Activated CD8-positive, alpha-beta T cell treated with anti-CD3 and anti-CD28 coated beads for 36 hours (primary cell): ENCODE data around the gene ZNF787. TPM values are rescaled to one million over a fixed set of nuclear protein-coding genes. Genes with fewer than 3 reads are reported as not detected.

ENCODE experiments used
- ATAC-seq: fragments of 200-7000 bp; cut with Tn5 transposase; one replicate; pipeline ENCODE4 v1.10.0; 2021; ENCODE audit warnings: mild to moderate bottlenecking, moderate library complexity
- CTCF ChIA-PET: fragments of 350-600 bp; sonication (Branson Sonifier 250); formaldehyde crosslinking; loops from one replicate; lab custom pipeline; 2021; ENCODE audit warnings: antibody characterized with exemption; lab: Charles Lee
- POLR2A ChIA-PET: fragments of 350-600 bp; sonication (Branson Sonifier 250); formaldehyde crosslinking; loops from one replicate; lab custom pipeline; 2021; ENCODE audit warnings: antibody characterized with exemption; lab: Charles Lee
- DNase-seq: peaks from one replicate; pipeline ENCODE4 v3.0.0-alpha.2; 2020
- H3K27ac Mint-ChIP-seq: one replicate; pipeline ENCODE4 v1.8.0; 2021; ENCODE audit warnings: mild to moderate bottlenecking, mixed read lengths
- H3K27me3 Mint-ChIP-seq: one replicate; pipeline ENCODE4 v1.8.0; 2021; ENCODE audit warnings: mixed read lengths
- H3K36me3 Mint-ChIP-seq: one replicate; pipeline ENCODE4 v1.8.0; 2021; ENCODE audit warnings: low read depth, mixed read lengths
- H3K4me1 Mint-ChIP-seq: one replicate; pipeline ENCODE4 v1.8.0; 2021; ENCODE audit warnings: low read depth, mixed read lengths
- H3K4me3 Mint-ChIP-seq: one replicate; pipeline ENCODE4 v1.8.0; 2021; ENCODE audit warnings: mild to moderate bottlenecking, moderate library complexity, mixed read lengths
- H3K9me3 Mint-ChIP-seq: one replicate; pipeline ENCODE4 v1.8.0; 2021; ENCODE audit warnings: mixed read lengths
- intact Hi-C: fragments of 100-400 bp; cut with micrococcal nuclease; formaldehyde crosslinking; loops from one replicate; pipeline ENCODE4 v1.10.0; 2022
- total RNA-seq, 2 experiments: library from RNA; stranded (reverse); gene quantifications; one replicate each; pipeline ENCODE4 v1.2.3, GENCODE V29; 2021
- TF ChIP-seq, protein P1 (sequence below): fragments of 200-600 bp; IDR thresholded peaks from one replicate; pipeline ENCODE4 v1.8.0; 2022; ENCODE audit warnings: antibody characterized with exemption, mild to moderate bottlenecking

Gene ZNF787
- total RNA-seq, 2 experiments from 2014 or later: 24.2 to 25.8 TPM

DNA sequence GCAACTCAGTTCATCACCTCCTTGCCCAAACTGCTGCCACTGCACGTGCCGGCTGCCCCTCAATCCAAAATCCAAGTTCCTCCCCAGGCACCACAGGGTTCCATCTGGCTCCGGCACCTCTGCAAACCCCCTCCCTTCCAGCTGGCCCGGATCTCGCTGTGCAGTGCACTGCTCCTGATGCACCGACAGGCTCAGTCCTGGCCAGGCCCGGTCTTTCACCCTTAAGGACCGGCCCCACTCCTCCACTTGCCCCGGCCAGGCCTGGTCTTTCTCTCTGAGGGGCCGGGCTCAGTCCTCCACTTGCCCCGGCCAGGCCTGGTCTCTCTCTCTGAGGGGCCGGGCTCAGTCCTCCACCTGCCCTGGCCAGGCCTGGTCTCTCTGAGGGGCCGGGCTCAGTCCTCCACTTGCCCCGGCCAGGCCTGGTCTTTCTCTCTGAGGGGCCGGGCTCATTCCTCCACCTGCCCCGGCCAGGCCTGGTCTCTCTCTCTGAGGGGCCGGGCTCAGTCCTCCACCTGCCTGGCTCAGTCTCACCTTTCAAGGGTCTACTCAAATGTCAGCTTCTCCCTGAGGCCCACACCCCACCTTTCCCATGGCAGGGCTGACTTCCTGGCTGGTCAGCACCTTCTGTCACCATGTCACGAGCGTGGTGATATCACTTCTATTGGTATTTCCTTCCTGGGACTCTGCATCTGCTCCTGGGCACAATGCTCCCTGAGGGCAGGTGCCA is 6.9 kb downstream of the ZNF787 start:
- intact Hi-C loops: no loop called here
- TF ChIP-seq, protein P1, sequence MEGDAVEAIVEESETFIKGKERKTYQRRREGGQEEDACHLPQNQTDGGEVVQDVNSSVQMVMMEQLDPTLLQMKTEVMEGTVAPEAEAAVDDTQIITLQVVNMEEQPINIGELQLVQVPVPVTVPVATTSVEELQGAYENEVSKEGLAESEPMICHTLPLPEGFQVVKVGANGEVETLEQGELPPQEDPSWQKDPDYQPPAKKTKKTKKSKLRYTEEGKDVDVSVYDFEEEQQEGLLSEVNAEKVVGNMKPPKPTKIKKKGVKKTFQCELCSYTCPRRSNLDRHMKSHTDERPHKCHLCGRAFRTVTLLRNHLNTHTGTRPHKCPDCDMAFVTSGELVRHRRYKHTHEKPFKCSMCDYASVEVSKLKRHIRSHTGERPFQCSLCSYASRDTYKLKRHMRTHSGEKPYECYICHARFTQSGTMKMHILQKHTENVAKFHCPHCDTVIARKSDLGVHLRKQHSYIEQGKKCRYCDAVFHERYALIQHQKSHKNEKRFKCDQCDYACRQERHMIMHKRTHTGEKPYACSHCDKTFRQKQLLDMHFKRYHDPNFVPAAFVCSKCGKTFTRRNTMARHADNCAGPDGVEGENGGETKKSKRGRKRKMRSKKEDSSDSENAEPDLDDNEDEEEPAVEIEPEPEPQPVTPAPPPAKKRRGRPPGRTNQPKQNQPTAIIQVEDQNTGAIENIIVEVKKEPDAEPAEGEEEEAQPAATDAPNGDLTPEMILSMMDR: no peak
- Mint-ChIP-seq H3K4me1 (peaks cover 52% of the 10 kb centered on the region), H3K27ac (no peak overlapping the region), H3K27me3 (no peaks in the 10 kb centered on the region), H3K36me3 (peaks cover 5% of the 10 kb centered on the region), H3K4me3 (no peak overlapping the region), H3K9me3 (no peaks in the 10 kb centered on the region)
- POLR2A ChIA-PET: no interaction called here
- ATAC-seq (no peak), DNase-seq (no peak)
- CTCF ChIA-PET: no interaction called here

DNA sequence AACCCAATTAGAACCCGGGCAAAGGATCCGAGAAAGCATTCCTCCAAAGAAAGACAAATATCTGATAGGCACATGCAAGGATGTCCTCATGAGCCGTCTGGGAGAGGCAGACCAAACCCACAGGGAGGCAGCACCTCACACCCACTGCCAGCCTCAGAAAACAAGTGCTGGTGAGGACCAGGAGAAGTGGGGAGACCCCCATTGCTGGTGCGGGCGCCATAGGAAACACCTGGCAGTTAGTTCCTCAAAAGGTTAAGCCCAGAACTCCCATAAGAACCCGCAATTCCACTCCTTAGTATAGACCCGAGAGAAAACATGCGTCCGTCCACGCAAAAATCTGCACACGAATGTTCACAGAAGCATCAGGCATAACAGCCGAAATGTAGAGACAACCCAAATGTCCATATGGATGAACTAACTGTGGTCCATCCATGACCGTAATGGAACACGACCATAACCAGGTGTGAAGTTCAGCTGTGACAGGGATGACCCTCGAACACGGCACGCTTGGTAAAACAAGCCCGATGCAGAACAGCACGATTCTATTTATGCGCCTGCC is 7.9 kb downstream of the ZNF787 start:
- Mint-ChIP-seq H3K9me3 (no peaks in the 10 kb centered on the region), H3K27ac (peak overlapping the region; percentile 65), H3K36me3 (peaks cover 3% of the 10 kb centered on the region), H3K4me1 (peaks cover 51% of the 10 kb centered on the region), H3K4me3 (no peak overlapping the region), H3K27me3 (no peaks in the 10 kb centered on the region)
- ChIA-PET POLR2A (no interaction called here), CTCF (no interaction called here)
- ATAC-seq (no peak), DNase-seq (no peak)
- intact Hi-C loops: no loop called here
- TF ChIP-seq, protein P1: no peak

DNA sequence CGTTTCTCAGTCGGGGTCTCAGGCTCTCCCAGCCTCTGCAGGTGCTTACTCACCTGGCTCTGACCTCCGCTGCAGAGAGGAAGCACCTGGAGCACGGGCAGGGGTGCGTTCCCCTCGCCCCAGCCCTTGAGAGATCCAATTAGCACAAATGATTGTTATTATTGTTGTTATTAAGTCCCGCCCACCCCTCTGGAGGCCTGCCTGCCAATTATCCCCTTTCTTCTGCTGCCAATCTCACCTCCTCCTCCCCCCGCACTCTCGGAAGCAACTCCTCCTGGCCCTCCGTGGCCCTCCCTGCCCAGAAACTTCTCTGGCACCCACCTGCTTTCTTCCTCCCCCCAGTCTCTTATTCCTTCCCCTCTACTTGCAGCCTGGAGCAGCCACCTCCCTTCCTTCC is 8.8 kb downstream of the ZNF787 start:
- Mint-ChIP-seq H3K9me3 (no peaks in the 10 kb centered on the region), H3K4me1 (peaks cover 54% of the 10 kb centered on the region), H3K36me3 (peaks cover 3% of the 10 kb centered on the region), H3K4me3 (no peak overlapping the region), H3K27ac (peak overlapping the region; percentile 38), H3K27me3 (no peaks in the 10 kb centered on the region)
- TF ChIP-seq, protein P1: no peak
- CTCF ChIA-PET: interaction anchor here (1.0 kb wide), 1 partner anchor 31 kb away, joined by 6 read pairs; no protein-coding TSS in a partner anchor
- POLR2A ChIA-PET: interaction anchor here (0.9 kb wide), 1 partner anchor 8 kb away, joined by 3 read pairs; the partner anchor contains the start of gene ZNF787
- ATAC-seq: no peak
- no peak for DNase-seq
- intact Hi-C loops: no loop called here

DNA sequence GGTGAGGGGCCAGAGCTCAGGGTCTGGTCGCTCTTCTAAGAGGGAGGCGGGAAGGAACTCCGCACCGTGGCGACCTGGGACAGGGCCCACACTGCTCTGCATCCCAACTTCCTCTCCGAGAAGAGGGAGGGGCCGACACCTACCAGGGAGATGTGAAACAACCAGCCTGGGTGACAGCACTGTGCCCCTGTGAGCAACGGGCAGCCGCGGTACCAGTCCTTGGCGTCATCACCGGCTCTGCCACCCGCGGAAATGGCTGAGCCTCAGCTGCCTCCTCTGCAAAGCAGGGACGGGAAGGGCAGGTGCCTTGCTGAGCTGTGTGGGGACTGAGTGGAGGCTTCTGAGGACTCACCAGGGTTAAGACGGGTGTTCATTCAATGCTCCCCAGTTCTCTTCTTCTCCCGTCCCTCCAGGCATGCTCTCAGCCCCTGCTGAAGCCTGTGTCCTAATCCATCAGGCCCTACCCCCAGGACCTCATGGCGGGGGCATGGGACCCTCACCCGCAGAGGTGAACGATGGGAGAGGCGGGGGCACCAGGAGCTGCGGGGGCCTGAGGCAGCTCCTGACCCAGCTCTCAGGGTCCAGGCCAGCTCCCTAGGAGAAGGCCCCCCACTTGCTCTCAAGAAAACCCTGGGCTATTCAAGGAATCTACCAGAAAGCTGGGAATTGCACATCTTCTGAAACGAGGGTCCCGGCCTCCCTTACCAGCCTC is 9.3 kb downstream of the ZNF787 start:
- Mint-ChIP-seq H3K27me3 (no peaks in the 10 kb centered on the region), H3K4me3 (no peak overlapping the region), H3K4me1 (peaks cover 57% of the 10 kb centered on the region), H3K27ac (peak overlapping the region; percentile 70), H3K9me3 (no peaks in the 10 kb centered on the region), H3K36me3 (peaks cover 3% of the 10 kb centered on the region)
- peak; percentile 96 for ATAC-seq
- POLR2A ChIA-PET: interaction anchor here (0.9 kb wide), 1 partner anchor 9 kb away, joined by 3 read pairs; the partner anchor contains the start of gene ZNF787
- CTCF ChIA-PET: interaction anchor here (1.0 kb wide), 1 partner anchor 31 kb away, joined by 6 read pairs; no protein-coding TSS in a partner anchor
- peak; percentile 80 for DNase-seq
- intact Hi-C loops: no loop called here
- TF ChIP-seq, protein P1: no peak
